B cell (primary cell): ENCODE measurements around the gene SMPD3. TPM values are rescaled to one million over a fixed set of nuclear protein-coding genes. Genes with fewer than 3 reads are reported as not detected.

ENCODE experiments used
- ATAC-seq: fragments of 200-7000 bp; cut with Tn5 transposase; one replicate; pipeline ENCODE4 v1.10.0; 2021; ENCODE audit warnings: low read depth, mild to moderate bottlenecking, moderate number of reproducible peaks, moderate library complexity
- CTCF ChIA-PET: fragments of 350-600 bp; sonication (Branson Sonifier 250); formaldehyde crosslinking; loops from one replicate; lab custom pipeline; 2021; ENCODE audit warnings: antibody characterized with exemption, inconsistent platforms; lab: Charles Lee
- POLR2A ChIA-PET: fragments of 350-600 bp; sonication (Branson Sonifier 250); formaldehyde crosslinking; loops from one replicate; lab custom pipeline; 2021; ENCODE audit warnings: antibody characterized with exemption; lab: Charles Lee
- DNase-seq: peaks from one replicate; pipeline ENCODE4 v3.0.0; 2013
- H2AFZ ChIP-seq: 2 replicates; pipeline ENCODE4 v1.6.1; 2012; ENCODE audit warnings: mild to moderate bottlenecking, low read depth, low read length; ENCODE audit not compliant: insufficient read depth, poor library complexity, severe bottlenecking
- H3K27ac ChIP-seq, 2 donors: 1 replicate in 1 of 2; 2 replicates in 1 of 2; pipeline ENCODE4 v1.5.1; 2012 to 2013; ENCODE audit warnings: low read length in 2 of 2, mild to moderate bottlenecking in 2 of 2, moderate library complexity in 1 of 2
- H3K27me3 ChIP-seq, 4 experiments: fragments of 200-600 bp in 1 of 4; sonication (generic) in 1 of 4; replicated peaks in 1 of 4; 1 replicate in 2 of 4; 2 replicates in 2 of 4; pipeline versions ENCODE4 v1.6.1 to v1.7.0; 2013 to 2016; ENCODE audit warnings: low read length in 3 of 4, mild to moderate bottlenecking in 2 of 4, mixed read lengths in 1 of 4, moderate library complexity in 1 of 4; ENCODE audit not compliant: insufficient read depth in 4 of 4, control insufficient read depth in 3 of 4; ENCODE audit errors: control extremely low read depth in 1 of 4
- H3K36me3 ChIP-seq, 2 experiments: replicated peaks in 1 of 2; 1 replicate in 1 of 2; 2 replicates in 1 of 2; pipeline versions ENCODE4 v1.6.1 to v1.7.1; 2013; ENCODE audit warnings: low read length in 1 of 2; ENCODE audit not compliant: insufficient read depth in 2 of 2, control insufficient read depth in 1 of 2; ENCODE audit errors: control extremely low read depth in 1 of 2, extremely low read depth in 1 of 2
- H3K4me1 ChIP-seq, 2 donors: fragments of 200-600 bp in 1 of 2; sonication (generic) in 1 of 2; 1 replicate in 1 of 2; 2 replicates in 1 of 2; pipeline versions ENCODE4 v1.5.1 to v1.6.1; 2013 to 2017; ENCODE audit warnings: low read length in 2 of 2; ENCODE audit not compliant: control insufficient read depth in 2 of 2, insufficient read depth in 2 of 2
- H3K4me2 ChIP-seq: replicated peaks from 2 replicates; pipeline ENCODE3; 2012; ENCODE audit warnings: mild to moderate bottlenecking, low read depth, low read length; ENCODE audit not compliant: poor library complexity, severe bottlenecking
- H3K4me3 ChIP-seq, 5 experiments: fragments of 200-600 bp in 1 of 5; sonication (generic) in 1 of 5; 1 replicate in 3 of 5; 2 replicates in 2 of 5; pipeline versions ENCODE4 v1.5.1 to v1.7.0; 2011 to 2016; ENCODE audit warnings: low read length in 4 of 5, mild to moderate bottlenecking in 4 of 5, low read depth in 2 of 5, control low read depth in 1 of 5, moderate library complexity in 1 of 5; ENCODE audit not compliant: insufficient read depth in 1 of 5; ENCODE audit errors: control extremely low read depth in 1 of 5, extremely low read depth in 1 of 5
- H3K79me2 ChIP-seq: fragments of 200-600 bp; sonication (generic); one replicate; pipeline ENCODE4 v1.6.0; 2016; ENCODE audit warnings: low read length; ENCODE audit not compliant: control insufficient read depth, insufficient read depth
- H3K9ac ChIP-seq: fragments of 200-600 bp; sonication (generic); 2 replicates; pipeline ENCODE4 v1.6.1; 2017; ENCODE audit warnings: mild to moderate bottlenecking, low read length, moderate library complexity
- H3K9me3 ChIP-seq, 3 donors: one replicate each; pipeline versions ENCODE4 v1.6.1 to v1.7.1; 2013; ENCODE audit warnings: low read length in 2 of 3; ENCODE audit not compliant: control insufficient read depth in 2 of 3, insufficient read depth in 1 of 3; ENCODE audit errors: control extremely low read depth in 1 of 3
- H4K20me1 ChIP-seq: 2 replicates; pipeline ENCODE4 v1.6.0; 2012; ENCODE audit warnings: mild to moderate bottlenecking, low read length; ENCODE audit not compliant: insufficient read depth, control insufficient read depth, poor library complexity, severe bottlenecking
- H3K27ac Mint-ChIP-seq: one replicate; pipeline ENCODE4 v1.8.0; 2021; ENCODE audit warnings: mixed read lengths
- H3K27me3 Mint-ChIP-seq: one replicate; pipeline ENCODE4 v1.8.0; 2021; ENCODE audit warnings: mixed read lengths
- H3K4me1 Mint-ChIP-seq: one replicate; pipeline ENCODE4 v1.8.0; 2021; ENCODE audit warnings: mixed read lengths
- H3K4me3 Mint-ChIP-seq: one replicate; pipeline ENCODE4 v1.8.0; 2021; ENCODE audit warnings: mixed read lengths
- H3K9me3 Mint-ChIP-seq: one replicate; pipeline ENCODE4 v1.8.0; 2022; ENCODE audit warnings: mixed read lengths; ENCODE audit not compliant: insufficient read depth
- CTCF ChIP-seq: fragments of 200-600 bp; IDR thresholded peaks from one replicate; pipeline ENCODE4 v1.8.0; 2022; ENCODE audit warnings: antibody characterized with exemption, mild to moderate bottlenecking
- EZH2 ChIP-seq: IDR thresholded peaks from 2 replicates; pipeline ENCODE4 v1.6.1; 2012; ENCODE audit warnings: borderline replicate concordance, low read depth, mild to moderate bottlenecking, moderate library complexity, low read length; ENCODE audit not compliant: insufficient read depth, poor library complexity, severe bottlenecking
- WGBS: methylation state at CpG from one replicate; pipeline ENCODE4 v1.1.5; 2013; ENCODE audit warnings: missing lambda C conversion rate; ENCODE audit not compliant: insufficient coverage; 5-methylcytosine and 5-hydroxymethylcytosine counted together
- intact Hi-C: fragments of 100-400 bp; cut with micrococcal nuclease; formaldehyde crosslinking; loops from one replicate; pipeline ENCODE4 v1.10.0; 2022
- polyA plus RNA-seq: library from polyadenylated mRNA; depleted of rRNA; stranded (reverse); fragments of >200 nt; gene quantifications from 2 replicates; pipeline ENCODE4 v1.2.3, GENCODE V29; 2012
- total RNA-seq, 2 donors: library from RNA; stranded (reverse); fragments of 120-200 nt in 1 of 2; gene quantifications; 1 replicate in 1 of 2; 2 replicates in 1 of 2; pipeline versions ENCODE4 v1.2.3 to v1.2.4, GENCODE V29; 2013 to 2022

Gene SMPD3
- total and polyA plus RNA-seq, 2 donors (not counting 1 experiment from before 2014, with no cell fraction given) = 1.2 to 2.8 TPM

GRCh38 chr16:68381363-68381724 is 67.0 kb downstream of the SMPD3 start:
- Histone ChIP-seq H3K36me3 (no peaks in the 10 kb centered on the region), H3K4me3 (no peak overlapping the region), H3K4me2 (peak overlapping the region; percentile 63), H3K79me2 (no peaks in the 10 kb centered on the region), H3K27ac (peak overlapping the region in 1 of 2 donors; percentile 9), H4K20me1 (no peaks in the 10 kb centered on the region), H2AFZ (no peak overlapping the region), H3K9ac (no peak overlapping the region), H3K9me3 (no peaks in the 10 kb centered on the region), H3K27me3 (peaks cover 0 to 2% (median 0%) of the 10 kb centered on the region in 4 experiments), H3K4me1 (peaks cover 47 to 80% of the 10 kb centered on the region in 2 donors)
- peak overlapping the region; percentile 68 for H3K4me3 Mint-ChIP-seq
- intact Hi-C loops = no loop called here
- ATAC-seq (no peak), DNase-seq (no peak)
- peaks cover 63% of the 10 kb centered on the region for H3K4me1 Mint-ChIP-seq
- ChIA-PET POLR2A (no interaction called here), CTCF (interaction anchor here (2.8 kb wide), 1 partner anchor 9 kb away, joined by 9 read pairs; no protein-coding TSS in a partner anchor)
- TF ChIP-seq CTCF = no peak
- TF ChIP-seq EZH2 = no peak
- H3K27me3 Mint-ChIP-seq = no peaks in the 10 kb centered on the region
- H3K27ac Mint-ChIP-seq = peak overlapping the region; percentile 89
- H3K9me3 Mint-ChIP-seq = no peaks in the 10 kb centered on the region
- WGBS = 97% methylated on average over 3 of the region's 7 CpGs

GRCh38 chr16:68380676-68381362 is 67.5 kb downstream of the SMPD3 start:
- Mint-ChIP-seq H3K27me3 (no peaks in the 10 kb centered on the region), H3K4me3 (peak overlapping the region; percentile 13), H3K9me3 (no peaks in the 10 kb centered on the region), H3K27ac (peak overlapping the region; percentile 89), H3K4me1 (peaks cover 63% of the 10 kb centered on the region)
- Histone ChIP-seq H3K4me2 (peak overlapping the region; percentile 63), H3K9ac (no peak overlapping the region), H3K79me2 (no peaks in the 10 kb centered on the region), H4K20me1 (no peaks in the 10 kb centered on the region), H3K9me3 (no peaks in the 10 kb centered on the region), H2AFZ (no peak overlapping the region), H3K4me1 (peaks cover 47 to 78% of the 10 kb centered on the region in 2 donors), H3K4me3 (no peak overlapping the region), H3K36me3 (no peaks in the 10 kb centered on the region), H3K27me3 (peaks cover 0 to 2% (median 0%) of the 10 kb centered on the region in 4 experiments), H3K27ac (no peak overlapping the region)
- ChIA-PET CTCF (interaction anchor here (2.8 kb wide), 1 partner anchor 8 kb away, joined by 9 read pairs; no protein-coding TSS in a partner anchor), POLR2A (no interaction called here)
- intact Hi-C loops = no loop called here
- no peak for TF ChIP-seq CTCF
- no peak for TF ChIP-seq EZH2
- DNase-seq = no peak
- no peak for ATAC-seq
- WGBS = 98% methylated on average over 5 of the region's 10 CpGs
